CD4-positive, alpha-beta memory T cell (primary cell): Measurements from ENCODE around the gene IFT22. TPM values are rescaled to one million over a fixed set of nuclear protein-coding genes. Genes with fewer than 3 reads are reported as not detected.
"Not testable (repeated sequence)": the region's sequence is repeated elsewhere in the genome, so short reads cannot be mapped to it uniquely, and the experiment has no call there.

Experiments
- CTCF ChIA-PET: fragments of 350-600 bp; sonication (Branson Sonifier 250); formaldehyde crosslinking; loops from one replicate; lab custom pipeline; 2021; ENCODE audit warnings: inconsistent platforms; ENCODE audit not compliant: partially characterized antibody; lab: Charles Lee
- POLR2A ChIA-PET: fragments of 350-600 bp; sonication (Branson Sonifier 250); formaldehyde crosslinking; loops from one replicate; lab custom pipeline; 2021; ENCODE audit not compliant: partially characterized antibody; lab: Charles Lee
- DNase-seq, 5 donors: peaks; one replicate each; pipeline versions ENCODE4 v3.0.0 to v3.0.0-alpha.2; 2020 to 2022; ENCODE audit warnings: mixed read lengths in 1 of 5
- H3K27ac ChIP-seq: one replicate; pipeline ENCODE4 v1.7.0; 2013; ENCODE audit warnings: low read depth, low read length
- H3K27me3 ChIP-seq: 2 replicates; pipeline ENCODE4 v1.7.0; 2013; ENCODE audit warnings: mild to moderate bottlenecking, low read length, moderate library complexity; ENCODE audit not compliant: insufficient read depth
- H3K36me3 ChIP-seq: 2 replicates; pipeline ENCODE4 v1.7.0; 2013; ENCODE audit warnings: mild to moderate bottlenecking, low read length, moderate library complexity; ENCODE audit not compliant: insufficient read depth
- H3K4me1 ChIP-seq: 2 replicates; pipeline ENCODE4 v1.7.0; 2013; ENCODE audit warnings: mild to moderate bottlenecking, low read length, moderate library complexity; ENCODE audit not compliant: insufficient read depth
- H3K4me3 ChIP-seq, 2 donors: one replicate each; pipeline ENCODE4 v1.7.0; 2013; ENCODE audit warnings: low read length in 2 of 2, mild to moderate bottlenecking in 1 of 2
- H3K9me3 ChIP-seq, 2 donors: one replicate each; pipeline ENCODE4 v1.7.0; 2013; ENCODE audit warnings: low read length in 2 of 2, control low read depth in 1 of 2; ENCODE audit not compliant: control insufficient read depth in 1 of 2
- H3K27ac Mint-ChIP-seq, 7 donors: one replicate each; pipeline ENCODE4 v1.8.0; 2020 to 2021; ENCODE audit warnings: mixed read lengths in 7 of 7, mild to moderate bottlenecking in 6 of 7, inconsistent platforms in 3 of 7, moderate library complexity in 3 of 7
- H3K27me3 Mint-ChIP-seq, 2 donors: one replicate each; pipeline ENCODE4 v1.8.0; 2020 to 2021; ENCODE audit warnings: mixed read lengths in 2 of 2
- H3K36me3 Mint-ChIP-seq, 2 donors: one replicate each; pipeline ENCODE4 v1.8.0; 2020 to 2021; ENCODE audit warnings: mixed read lengths in 2 of 2, inconsistent platforms in 1 of 2, mild to moderate bottlenecking in 1 of 2
- H3K4me1 Mint-ChIP-seq, 4 donors: one replicate each; pipeline ENCODE4 v1.8.0; 2020 to 2021; ENCODE audit warnings: mixed read lengths in 4 of 4, mild to moderate bottlenecking in 1 of 4
- H3K4me3 Mint-ChIP-seq, 8 donors: one replicate each; pipeline ENCODE4 v1.8.0; 2020 to 2021; ENCODE audit warnings: mixed read lengths in 8 of 8, mild to moderate bottlenecking in 7 of 8, moderate library complexity in 6 of 8, inconsistent platforms in 3 of 8
- H3K9me3 Mint-ChIP-seq, 8 donors: one replicate each; pipeline ENCODE4 v1.8.0; 2020 to 2021; ENCODE audit warnings: mixed read lengths in 8 of 8, mild to moderate bottlenecking in 5 of 8, inconsistent platforms in 3 of 8, moderate library complexity in 1 of 8
- intact Hi-C: fragments of 100-400 bp; cut with micrococcal nuclease; formaldehyde crosslinking; loops from one replicate; pipeline ENCODE4 v1.15.1; 2023
- polyA plus RNA-seq, 2 donors: library from polyadenylated mRNA; unstranded; fragments of 300-500 nt; fragmentation: Illumina TruSeq; gene quantifications; one replicate each; pipeline ENCODE4 v1.2.3, GENCODE V29; 2021
- total RNA-seq, 2 experiments: library from RNA; stranded (reverse); gene quantifications; one replicate each; pipeline ENCODE4 v1.2.3, GENCODE V29; 2021

Gene IFT22
- total and polyA plus RNA-seq, 4 experiments from 2014 or later = 2.6 to 6.7 (median 4.5) TPM

DNA sequence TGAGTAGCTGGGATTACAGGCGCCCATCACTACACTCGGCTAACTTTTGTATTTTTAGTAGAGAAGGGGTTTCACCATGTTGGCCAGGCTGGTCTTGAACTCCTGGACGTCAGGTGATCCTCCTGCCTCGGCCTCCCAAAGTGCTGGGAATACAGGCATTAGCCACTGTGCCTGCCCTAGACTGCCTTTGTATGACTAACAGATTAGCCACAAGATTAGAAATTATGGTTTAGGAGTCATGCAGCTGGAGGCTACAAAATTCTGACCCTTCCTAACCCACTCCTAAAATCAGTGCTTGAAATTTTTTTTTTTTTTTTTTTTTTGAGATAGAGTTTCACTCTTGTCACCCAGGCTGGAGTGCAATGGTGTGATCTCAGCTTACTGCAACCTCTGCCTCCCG, 29.0 kb downstream of the IFT22 start:
- H3K27ac ChIP-seq, H3K36me3 Mint-ChIP-seq, H3K9me3 ChIP-seq, H3K4me3 Mint-ChIP-seq, POLR2A ChIA-PET, intact Hi-C loops, H3K9me3 Mint-ChIP-seq, H3K27ac Mint-ChIP-seq, H3K27me3 ChIP-seq, DNase-seq, H3K36me3 ChIP-seq, H3K4me3 ChIP-seq, H3K4me1 ChIP-seq: not testable (repeated sequence)
- CTCF ChIA-PET = interaction anchor here (1.1 to 7.8 kb wide), 4 partner anchors 11 to 149 kb away, joined by 4 to 44 read pairs (median 16); no protein-coding TSS in a partner anchor
- H3K27me3 Mint-ChIP-seq = peaks cover 24 to 25% of the 10 kb centered on the region in 2 donors
- H3K4me1 Mint-ChIP-seq = peaks cover 3 to 14% (median 9%) of the 10 kb centered on the region in 4 donors

DNA sequence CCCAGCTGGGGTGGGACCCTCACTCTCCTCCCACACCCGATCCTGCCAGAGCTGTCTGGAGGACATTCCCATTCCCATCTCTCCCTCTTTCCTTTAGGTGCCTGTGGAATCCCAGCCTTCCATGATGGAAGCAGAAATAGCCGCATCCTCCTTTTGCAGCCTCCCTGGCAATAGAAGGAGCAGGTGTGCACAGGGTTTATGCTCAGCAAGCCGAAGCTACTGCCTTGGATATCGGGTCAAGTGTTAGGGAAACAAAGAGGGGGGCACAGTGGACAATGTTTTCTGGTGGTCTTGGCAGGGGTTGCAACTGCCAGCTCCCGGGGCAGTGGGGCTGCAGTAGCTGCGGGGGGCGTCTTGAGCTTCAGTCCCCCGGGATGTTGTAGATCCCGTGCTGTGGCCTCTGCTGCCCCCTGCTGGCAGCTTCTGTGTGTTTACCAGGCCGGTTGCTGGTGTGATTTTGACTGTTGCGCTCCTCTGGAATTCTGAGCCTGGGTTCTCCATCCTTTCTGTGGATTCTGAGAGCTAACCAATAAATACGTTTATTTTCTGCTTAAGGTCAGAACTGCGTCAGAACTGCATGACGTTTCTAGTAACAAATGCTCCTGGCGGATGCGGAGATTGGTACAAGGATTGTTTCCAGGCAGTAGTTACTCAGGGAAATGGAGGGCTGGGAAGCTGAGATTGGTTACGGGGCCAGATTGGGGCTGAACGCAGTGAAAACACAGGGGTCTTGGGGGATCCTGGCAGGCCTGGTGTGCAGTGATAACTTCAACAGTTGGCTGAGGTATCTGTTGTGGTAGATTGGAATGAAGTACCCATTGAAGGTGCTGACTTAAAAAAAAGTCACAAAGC, 31.2 kb downstream of the IFT22 start:
- Mint-ChIP-seq H3K4me1 (peaks cover 3 to 18% (median 11%) of the 10 kb centered on the region in 4 donors), H3K4me3 (peak overlapping the region in 2 of 8 donors; percentile 9 to 15), H3K27me3 (peaks cover 16 to 20% of the 10 kb centered on the region in 2 donors)
- peak; percentile 44 to 56 (median 51) for DNase-seq
- H3K27ac Mint-ChIP-seq, intact Hi-C loops, H3K4me1 ChIP-seq, H3K9me3 ChIP-seq, H3K36me3 Mint-ChIP-seq, H3K9me3 Mint-ChIP-seq, H3K4me3 ChIP-seq, H3K27me3 ChIP-seq, POLR2A ChIA-PET, H3K36me3 ChIP-seq, H3K27ac ChIP-seq: not testable (repeated sequence)
- CTCF ChIA-PET = interaction anchor here (0.6 to 7.8 kb wide), 22 partner anchors 8 to 1940 kb away, joined by 3 to 44 read pairs (median 3); partner anchors contain the start of genes AZGP1, IFT22, PLOD3 and ZNHIT1

DNA sequence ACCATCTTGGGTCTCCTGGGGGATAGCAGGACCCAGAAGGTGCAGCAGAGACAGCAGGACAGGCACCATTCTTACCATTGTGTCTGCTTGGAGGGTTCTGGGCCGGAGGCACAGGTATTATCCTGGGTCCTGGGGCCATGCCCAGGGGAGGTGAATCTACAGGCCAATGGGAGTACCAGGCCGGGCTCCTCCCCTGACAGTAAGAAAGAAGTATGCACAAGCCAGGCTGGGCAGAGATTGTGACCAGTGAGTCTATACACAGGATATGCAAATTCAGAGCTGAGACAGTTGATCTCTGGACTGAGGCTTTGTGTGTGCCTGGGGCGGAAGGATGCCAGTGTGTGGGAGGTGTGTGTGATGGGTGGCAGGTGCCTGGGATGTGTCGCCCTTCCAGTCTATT, 31.9 kb downstream of the IFT22 start:
- H3K27ac Mint-ChIP-seq, H3K9me3 Mint-ChIP-seq, POLR2A ChIA-PET: not testable (repeated sequence)

DNA sequence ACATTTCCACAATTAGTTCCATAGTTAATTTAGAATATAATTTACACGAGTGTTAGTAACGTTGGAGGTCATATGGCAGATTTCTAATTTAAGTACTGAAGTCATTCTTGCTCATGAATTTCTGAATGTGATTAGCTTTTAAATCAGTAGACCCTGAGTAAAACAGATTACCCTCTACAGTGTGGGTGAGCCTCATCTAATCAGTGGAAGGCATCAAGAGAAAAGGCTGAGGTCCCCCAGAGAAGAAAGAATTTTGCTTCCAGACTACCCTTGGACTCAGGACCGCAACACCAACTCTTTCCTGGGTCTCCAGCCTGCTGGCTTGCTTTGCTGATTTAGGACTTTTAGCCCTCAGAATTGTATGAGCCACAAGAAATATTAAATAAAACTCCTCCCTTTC, 33.2 kb downstream of the IFT22 start:
- Mint-ChIP-seq H3K36me3 (no peaks in the 10 kb centered on the region), H3K4me1 (peaks cover 3 to 18% (median 11%) of the 10 kb centered on the region in 4 donors), H3K4me3 (no peak overlapping the region), H3K27me3 (peaks cover 8 to 12% of the 10 kb centered on the region in 2 donors), H3K9me3 (peaks cover 0 to 3% (median 0%) of the 10 kb centered on the region in 8 donors), H3K27ac (no peak overlapping the region)
- POLR2A ChIA-PET = no interaction called here
- CTCF ChIA-PET = no interaction called here
- no peak for DNase-seq
- H3K27ac ChIP-seq = no peak overlapping the region
- H3K27me3 ChIP-seq = no peaks in the 10 kb centered on the region
- no peak overlapping the region for H3K4me3 ChIP-seq
- peaks cover 4% of the 10 kb centered on the region for H3K4me1 ChIP-seq
- H3K9me3 ChIP-seq = no peaks in the 10 kb centered on the region
- intact Hi-C loops = loop anchor here (10.0 kb wide), 1 partner anchor 394 kb away; the partner anchor contains the start of gene ACHE
- H3K36me3 ChIP-seq = no peaks in the 10 kb centered on the region

More for the DNA sequence above, 31.9 kb downstream of the IFT22 start:
- Mint-ChIP-seq H3K4me1 (peaks cover 3 to 18% (median 11%) of the 10 kb centered on the region in 4 donors), H3K27me3 (peaks cover 16 to 20% of the 10 kb centered on the region in 2 donors)
- not testable (repeated sequence) for H3K4me1 ChIP-seq, H3K4me3 Mint-ChIP-seq, H3K36me3 ChIP-seq, DNase-seq, H3K27ac ChIP-seq, H3K9me3 ChIP-seq, H3K4me3 ChIP-seq, H3K27me3 ChIP-seq, H3K36me3 Mint-ChIP-seq
- CTCF ChIA-PET = interaction anchor here (1.6 to 7.8 kb wide), 7 partner anchors 8 to 146 kb away, joined by 4 to 44 read pairs (median 7); no protein-coding TSS in a partner anchor
- intact Hi-C loops = loop anchor here (10.0 kb wide), 1 partner anchor 395 kb away; the partner anchor contains the start of gene ACHE

DNA sequence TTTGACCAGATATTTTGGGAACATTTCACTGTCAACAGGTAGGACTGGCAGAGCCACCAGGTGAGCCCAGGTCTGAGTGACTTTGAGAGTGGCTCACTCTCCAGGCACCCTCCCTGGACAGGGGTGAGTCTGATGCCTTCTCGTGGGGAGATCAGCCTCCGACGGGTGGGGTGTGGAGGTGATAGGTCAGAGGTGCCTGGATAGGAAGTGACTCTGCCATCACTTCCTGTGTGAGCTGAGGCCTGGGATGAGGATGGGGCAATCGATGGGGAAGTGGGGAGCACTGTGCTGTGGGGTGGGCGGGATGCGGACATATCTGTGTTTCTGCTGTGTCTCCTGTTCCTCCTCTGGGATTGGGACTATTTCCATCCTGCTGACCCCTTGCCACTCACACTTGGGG, 34.6 kb downstream of the IFT22 start:
- Histone ChIP-seq H3K27me3 (no peaks in the 10 kb centered on the region), H3K4me1 (peaks cover 9% of the 10 kb centered on the region), H3K9me3 (no peaks in the 10 kb centered on the region), H3K27ac (no peak overlapping the region), H3K36me3 (no peaks in the 10 kb centered on the region), H3K4me3 (no peak overlapping the region)
- H3K36me3 Mint-ChIP-seq = no peaks in the 10 kb centered on the region
- peaks cover 0 to 3% (median 0%) of the 10 kb centered on the region in 8 donors for H3K9me3 Mint-ChIP-seq
- H3K4me1 Mint-ChIP-seq = peaks cover 8 to 25% (median 19%) of the 10 kb centered on the region in 4 donors
- H3K4me3 Mint-ChIP-seq = no peak overlapping the region
- ChIA-PET CTCF (interaction anchor here (1.0 kb wide), 1 partner anchor 143 kb away, joined by 4 read pairs; no protein-coding TSS in a partner anchor), POLR2A (no interaction called here)
- DNase-seq = no peak
- intact Hi-C loops = loop anchor here (10.0 kb wide), 1 partner anchor 392 kb away; the partner anchor contains the start of gene ACHE
- H3K27ac Mint-ChIP-seq = peak overlapping the region in 1 of 7 donors; percentile 83
- peaks cover 6 to 9% of the 10 kb centered on the region in 2 donors for H3K27me3 Mint-ChIP-seq

DNA sequence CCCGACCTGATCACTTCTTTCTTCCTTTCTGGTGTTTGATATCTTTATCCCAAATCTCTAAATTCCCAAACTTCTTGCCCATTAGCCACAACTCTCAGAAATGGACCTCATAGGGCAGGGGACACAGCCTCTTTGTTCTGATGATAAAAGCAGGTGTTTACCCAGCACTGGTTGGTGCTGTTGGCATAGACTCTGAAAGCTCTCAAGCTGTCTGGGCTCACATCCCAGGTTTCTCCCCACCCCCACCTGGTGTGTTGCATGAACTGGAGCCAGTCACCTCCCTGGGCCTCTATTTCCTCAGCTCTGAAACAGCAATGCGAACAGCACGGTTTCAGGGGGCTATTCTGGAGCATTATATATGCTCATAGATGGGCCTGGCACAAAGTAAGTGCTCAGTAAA, 35.7 kb downstream of the IFT22 start:
- H3K9me3 ChIP-seq, H3K27me3 Mint-ChIP-seq, POLR2A ChIA-PET, H3K4me3 Mint-ChIP-seq, H3K27ac Mint-ChIP-seq, H3K4me1 ChIP-seq, DNase-seq, H3K27ac ChIP-seq, H3K4me3 ChIP-seq, H3K36me3 Mint-ChIP-seq, H3K27me3 ChIP-seq, H3K9me3 Mint-ChIP-seq, H3K36me3 ChIP-seq: not testable (repeated sequence)
- peaks cover 8 to 25% (median 19%) of the 10 kb centered on the region in 4 donors for H3K4me1 Mint-ChIP-seq
- CTCF ChIA-PET = interaction anchor here (0.9 to 1.0 kb wide), 2 partner anchors 142 to 160 kb away, joined by 3 to 4 read pairs; no protein-coding TSS in a partner anchor
- intact Hi-C loops = loop anchor here (10.0 kb wide), 1 partner anchor 391 kb away; the partner anchor contains the start of gene ACHE

DNA sequence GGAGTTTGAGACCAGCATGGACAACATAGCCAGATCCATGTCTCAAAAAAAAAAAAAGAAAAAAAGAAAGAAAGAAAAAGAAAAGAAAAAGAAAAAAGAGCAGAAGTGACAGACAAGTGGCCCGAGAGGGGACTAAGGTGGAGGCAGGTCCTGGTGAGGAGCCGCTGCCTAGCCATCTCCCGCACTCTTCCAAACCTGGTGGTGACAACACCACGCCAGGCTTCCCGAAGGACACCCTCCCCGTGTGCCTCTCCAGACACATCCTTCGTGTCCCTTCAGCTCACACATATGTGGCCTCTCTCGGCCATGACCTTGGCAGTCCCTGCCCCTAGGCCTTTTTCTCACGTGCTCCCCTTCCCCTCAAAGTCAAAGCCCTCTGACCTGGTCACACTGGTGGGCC, 36.4 kb downstream of the IFT22 start:
- no peaks in the 10 kb centered on the region for H3K36me3 Mint-ChIP-seq
- H3K27me3 Mint-ChIP-seq = peaks cover 0 to 3% of the 10 kb centered on the region in 2 donors
- DNase-seq = no peak
- H3K27ac Mint-ChIP-seq = no peak overlapping the region
- CTCF ChIA-PET = interaction anchor here (0.9 to 7.9 kb wide), 2 partner anchors 142 to 160 kb away, joined by 3 to 195 read pairs; no protein-coding TSS in a partner anchor
- POLR2A ChIA-PET = no interaction called here
- Histone ChIP-seq H3K9me3 (no peaks in the 10 kb centered on the region), H3K36me3 (no peaks in the 10 kb centered on the region), H3K4me1 (peaks cover 9% of the 10 kb centered on the region), H3K27ac (no peak overlapping the region), H3K4me3 (no peak overlapping the region), H3K27me3 (no peaks in the 10 kb centered on the region)
- intact Hi-C loops = loop anchor here (10.0 kb wide), 1 partner anchor 390 kb away; the partner anchor contains the start of gene ACHE
- H3K4me1 Mint-ChIP-seq = peaks cover 6 to 20% (median 14%) of the 10 kb centered on the region in 4 donors
- H3K9me3 Mint-ChIP-seq = peaks cover 0 to 3% (median 0%) of the 10 kb centered on the region in 8 donors
- no peak overlapping the region for H3K4me3 Mint-ChIP-seq
